H1 (cell line): ENCODE results near the gene FAM240A. TPM values are rescaled to one million over a fixed set of nuclear protein-coding genes. Genes with fewer than 3 reads are reported as not detected.

Experiments
- CTCF ChIA-PET: fragments of 300-600 bp; sonication (Branson Sonifier 250); formaldehyde crosslinking; loops from one replicate; lab custom pipeline; 2021; ENCODE audit not compliant: partially characterized antibody; lab: Charles Lee
- POLR2A ChIA-PET: fragments of 300-600 bp; sonication (Branson Sonifier 250); formaldehyde crosslinking; loops from one replicate; lab custom pipeline; 2021; ENCODE audit warnings: inconsistent platforms; ENCODE audit not compliant: partially characterized antibody; lab: Charles Lee
- DNase-seq, 2 experiments: peaks; one replicate each; pipeline versions ENCODE4 v3.0.0 to v3.0.0-alpha.2; 2010 to 2022; ENCODE audit warnings: low spot score in 2 of 2, low read depth in 1 of 2, mixed read lengths in 1 of 2
- FAIRE-seq: peaks from 2 replicates; lab custom pipeline; 2011; peaks lifted over from hg19 to GRCh38; lab: Jason Lieb, UNC
- H2AFZ ChIP-seq: 2 replicates; pipeline ENCODE4 v1.8.1; 2012; ENCODE audit warnings: low read length, inconsistent platforms
- H2AK5ac ChIP-seq: 2 replicates; pipeline ENCODE4 v1.6.1; 2013; ENCODE audit warnings: low read depth, low read length
- H2BK120ac ChIP-seq: replicated peaks from 2 replicates; pipeline ENCODE3; 2013; ENCODE audit warnings: low read depth, low read length, inconsistent platforms
- H2BK12ac ChIP-seq: 2 replicates; pipeline ENCODE4 v1.6.1; 2013; ENCODE audit warnings: low read depth, low read length
- H2BK15ac ChIP-seq: 2 replicates; pipeline ENCODE4 v1.6.1; 2013; ENCODE audit warnings: low read length
- H2BK20ac ChIP-seq: 2 replicates; pipeline ENCODE4 v1.6.1; 2013; ENCODE audit warnings: low read length
- H2BK5ac ChIP-seq: 2 replicates; pipeline ENCODE4 v1.6.1; 2013; ENCODE audit warnings: low read depth, low read length
- H3K14ac ChIP-seq: 2 replicates; pipeline ENCODE4 v1.6.1; 2013; ENCODE audit warnings: inconsistent platforms; ENCODE audit not compliant: insufficient read length
- H3K18ac ChIP-seq: 2 replicates; pipeline ENCODE4 v1.6.1; 2013; ENCODE audit warnings: low read length; ENCODE audit errors: extremely low read depth
- H3K23ac ChIP-seq: 2 replicates; pipeline ENCODE4 v1.6.1; 2013; ENCODE audit warnings: inconsistent platforms; ENCODE audit not compliant: insufficient read length
- H3K23me2 ChIP-seq: 2 replicates; pipeline ENCODE4 v1.6.1; 2013; ENCODE audit warnings: low read depth, low read length
- H3K27ac ChIP-seq: 2 replicates; pipeline ENCODE4 v1.6.1; 2011; ENCODE audit warnings: low read depth, low read length, inconsistent platforms
- H3K27me3 ChIP-seq, 4 experiments: replicated peaks in 1 of 4; 1 replicate in 1 of 4; 2 replicates in 3 of 4; pipeline versions ENCODE4 v1.6.1 to v1.8.1; 2011 to 2013; ENCODE audit warnings: low read length in 3 of 4, mild to moderate bottlenecking in 3 of 4, inconsistent platforms in 2 of 4, mixed read lengths in 2 of 4, moderate library complexity in 1 of 4; ENCODE audit not compliant: control insufficient read depth in 3 of 4, insufficient read depth in 3 of 4; ENCODE audit errors: extremely low read depth in 1 of 4
- H3K36me3 ChIP-seq, 4 experiments: 2 replicates each; pipeline versions ENCODE4 v1.6.1 to v1.8.1; 2011 to 2013; ENCODE audit warnings: mild to moderate bottlenecking in 4 of 4, low read length in 3 of 4, moderate library complexity in 2 of 4, control low read depth in 1 of 4, inconsistent platforms in 1 of 4; ENCODE audit not compliant: insufficient read depth in 4 of 4, control insufficient read depth in 2 of 4
- H3K4ac ChIP-seq: replicated peaks from 2 replicates; pipeline ENCODE3; 2013; ENCODE audit warnings: low read length, low read depth, mixed read lengths, inconsistent platforms; ENCODE audit not compliant: insufficient read length
- H3K4me1 ChIP-seq, 4 experiments: replicated peaks in 1 of 4; 1 replicate in 1 of 4; 2 replicates in 3 of 4; pipeline versions ENCODE4 v1.6.1 to v1.8.1; 2011 to 2013; ENCODE audit warnings: low read length in 3 of 4, inconsistent platforms in 2 of 4, mixed read lengths in 1 of 4; ENCODE audit not compliant: insufficient read depth in 4 of 4, control insufficient read depth in 3 of 4
- H3K4me2 ChIP-seq, 2 experiments: 2 replicates each; pipeline versions ENCODE4 v1.6.1 to v1.8.1; 2011 to 2013; ENCODE audit warnings: low read depth in 2 of 2, low read length in 2 of 2, control low read depth in 1 of 2, inconsistent platforms in 1 of 2, mild to moderate bottlenecking in 1 of 2; ENCODE audit not compliant: insufficient read depth in 1 of 2
- H3K4me3 ChIP-seq, 4 experiments: fragments of 200-600, 300-600 bp in 1 of 4; sonication (generic), shearing (Covaris generic), sonication (Bioruptor Twin) in 1 of 4; 2 replicates each; pipeline versions ENCODE4 v1.5.1 to v1.8.1; 2011 to 2016; ENCODE audit warnings: low read length in 4 of 4, low read depth in 3 of 4, control low read depth in 2 of 4, inconsistent platforms in 2 of 4, mild to moderate bottlenecking in 2 of 4, mixed read lengths in 1 of 4, moderate library complexity in 1 of 4; ENCODE audit not compliant: insufficient read depth in 2 of 4; ENCODE audit errors: extremely low read depth in 1 of 4
- H3K56ac ChIP-seq: replicated peaks from 2 replicates; pipeline ENCODE3; 2013; ENCODE audit warnings: low read depth, mild to moderate bottlenecking, mixed read lengths, low read length, inconsistent platforms; ENCODE audit not compliant: insufficient read length
- H3K79me1 ChIP-seq: 2 replicates; pipeline ENCODE4 v1.6.1; 2013; ENCODE audit warnings: low read depth, low read length, control low read depth
- H3K79me2 ChIP-seq, 2 experiments: 2 replicates each; pipeline versions ENCODE4 v1.6.1 to v1.8.1; 2012 to 2013; ENCODE audit warnings: low read length in 2 of 2, mild to moderate bottlenecking in 2 of 2, inconsistent platforms in 1 of 2; ENCODE audit not compliant: insufficient read depth in 2 of 2, control insufficient read depth in 1 of 2
- H3K9ac ChIP-seq, 4 experiments: replicated peaks in 1 of 4; 1 replicate in 1 of 4; 2 replicates in 3 of 4; pipeline versions ENCODE4 v1.6.1 to v1.8.1; 2011 to 2013; ENCODE audit warnings: low read depth in 3 of 4, low read length in 3 of 4, control low read depth in 2 of 4, mild to moderate bottlenecking in 2 of 4, moderate library complexity in 2 of 4, inconsistent platforms in 1 of 4; ENCODE audit errors: extremely low read depth in 1 of 4
- H3K9me3 ChIP-seq, 2 experiments: 2 replicates each; pipeline versions ENCODE4 v1.6.1 to v1.8.1; 2012 to 2013; ENCODE audit warnings: mild to moderate bottlenecking in 2 of 2, moderate library complexity in 2 of 2, control low read depth in 1 of 2, inconsistent platforms in 1 of 2, low read depth in 1 of 2, low read length in 1 of 2, mixed read lengths in 1 of 2; ENCODE audit not compliant: insufficient read depth in 2 of 2
- H4K20me1 ChIP-seq, 2 experiments: replicated peaks in 1 of 2; 2 replicates each; pipeline versions ENCODE3 to v1.8.1; 2011 to 2013; ENCODE audit warnings: inconsistent platforms in 2 of 2, low read length in 2 of 2, mild to moderate bottlenecking in 1 of 2; ENCODE audit not compliant: insufficient read depth in 2 of 2, control insufficient read depth in 1 of 2
- H4K5ac ChIP-seq: 2 replicates; pipeline ENCODE4 v1.6.1; 2013; ENCODE audit warnings: low read length, low read depth, mixed read lengths, inconsistent platforms; ENCODE audit not compliant: insufficient read length
- H4K8ac ChIP-seq: 2 replicates; pipeline ENCODE4 v1.8.0; 2013; ENCODE audit warnings: mild to moderate bottlenecking, moderate library complexity, low read length, inconsistent platforms; ENCODE audit not compliant: insufficient read depth; ENCODE audit errors: extremely low read depth
- H4K91ac ChIP-seq: replicated peaks from 2 replicates; pipeline ENCODE3; 2013; ENCODE audit warnings: low read length, mixed read lengths, inconsistent platforms; ENCODE audit not compliant: insufficient read length
- KDM4A ChIP-seq: IDR thresholded peaks from one replicate; pipeline ENCODE4 v1.7.1; 2012; ENCODE audit warnings: low read depth, mild to moderate bottlenecking, moderate library complexity, low read length, inconsistent platforms; ENCODE audit not compliant: severe bottlenecking
- NRF1 ChIP-seq: IDR thresholded peaks from 2 replicates; pipeline ENCODE4 v1.6.1; 2011; ENCODE audit warnings: mild to moderate bottlenecking, low read depth, low read length, improper control_type of control experiment
- RFX5 ChIP-seq: IDR thresholded peaks from 2 replicates; pipeline ENCODE4 v1.6.1; 2011; ENCODE audit warnings: low read depth, low read length, improper control_type of control experiment, borderline replicate concordance
- SIX5 ChIP-seq: IDR thresholded peaks from 2 replicates; pipeline ENCODE4 v1.6.1; 2011; ENCODE audit warnings: mild to moderate bottlenecking, low read depth, low read length
- SP4 ChIP-seq: IDR thresholded peaks from 2 replicates; pipeline ENCODE4 v1.6.1; 2012; ENCODE audit warnings: low read length, inconsistent platforms
- TAF1 ChIP-seq: IDR thresholded peaks from 2 replicates; pipeline ENCODE4 v1.6.1; 2011; ENCODE audit warnings: mild to moderate bottlenecking, low read depth, low read length
- ZNF274 ChIP-seq: IDR thresholded peaks from 2 replicates; pipeline ENCODE4 v1.7.0; 2012; ENCODE audit warnings: low read length, borderline replicate concordance; ENCODE audit errors: extremely low read depth
- WGBS, 2 experiments: shearing (Covaris generic) in 1 of 2; methylation state at CpG; one replicate each; pipeline versions ENCODE4 v1.1.6 to v1.1.7; 2013 to 2015; ENCODE audit warnings: low lambda C conversion rate in 2 of 2, mixed read lengths in 2 of 2, inconsistent platforms in 1 of 2, low coverage in 1 of 2, missing lambda C conversion rate in 1 of 2; ENCODE audit not compliant: insufficient replicate concordance in 2 of 2, insufficient coverage in 1 of 2, insufficient read length in 1 of 2; ENCODE audit errors: extremely low coverage in 1 of 2, missing lambda C conversion rate in 1 of 2; 5-methylcytosine and 5-hydroxymethylcytosine counted together
- polyA plus RNA-seq, 7 experiments: library from polyadenylated mRNA; depleted of rRNA in 3 of 7; stranded (reverse) in 5 of 7; unstranded in 2 of 7; fragments of >200 nt in 5 of 7; fragments of 200-250 nt in 2 of 7; gene quantifications; 1 replicate in 5 of 7; 2 replicates in 1 of 7; 4 replicates in 1 of 7; pipeline versions ENCODE4 v1.2.1 to v1.2.3, GENCODE V29; 2011 to 2013; ENCODE audit warnings: missing spikeins in 2 of 7, mixed read lengths in 2 of 7
- total RNA-seq: library from RNA; stranded (reverse); fragmentation: NEBNext Ultra II Directional; extraction: Animal tissue kit (Norgen Biotek cat#: 25700); gene quantifications from 2 replicates; pipeline ENCODE4 v1.2.1, GENCODE V29; 2021
- TF ChIP-seq, protein P1 (sequence below): IDR thresholded peaks from 2 replicates; pipeline ENCODE4 v1.6.1; 2011; ENCODE audit warnings: low read depth, mild to moderate bottlenecking, low read length; ENCODE audit not compliant: insufficient read depth
- TF ChIP-seq, protein P2 (sequence below): IDR thresholded peaks from 2 replicates; pipeline ENCODE4 v1.6.1; 2011; ENCODE audit warnings: low read length, improper control_type of control experiment

The FAM240A gene
- total and polyA plus RNA-seq, 2 of the 8 experiments (the other 6 are each of a cell fraction or from before 2014, with no cell fraction given): 0.08 TPM; not detected in 1

DNA sequence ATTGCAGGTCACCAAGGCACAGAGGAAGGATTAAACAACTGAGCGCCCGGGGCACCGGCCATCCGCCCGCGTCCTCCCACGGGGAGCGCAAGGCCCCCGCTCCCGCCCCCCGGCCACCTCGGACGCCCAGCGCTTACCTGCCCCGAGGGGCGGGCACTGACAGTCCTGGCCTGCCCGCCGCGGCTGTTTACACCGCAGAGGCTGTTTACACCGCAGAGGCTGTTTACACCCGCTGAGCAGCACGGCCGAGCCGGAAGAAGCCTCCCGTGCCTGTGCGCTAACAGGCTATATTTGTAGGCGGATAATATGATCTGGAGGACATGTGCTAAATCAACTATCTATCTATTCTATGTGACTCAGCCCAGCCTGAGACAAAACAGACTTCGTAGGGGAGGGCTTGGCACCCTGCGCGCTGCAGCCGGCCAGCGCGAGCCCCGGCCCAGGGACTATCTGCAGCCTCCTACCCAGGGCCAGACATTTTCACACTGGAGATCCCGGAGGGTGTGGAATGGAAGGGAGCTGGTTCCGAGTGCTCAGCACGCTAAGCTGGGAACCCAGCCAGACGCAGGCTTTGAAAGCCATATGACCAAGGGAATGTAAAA, 46.2 kb upstream of the FAM240A start, which contains the start of gene LRRC2:
LRRC2 (minus strand) TSS at position 263 of the 602 bp plus-strand sequence. CDS start 14,711 bp downstream, outside the sequence.
- H3K4ac ChIP-seq: peak within 1 kb of the TSS; percentile 12
- H3K4me1 ChIP-seq: peaks cover 9 to 27% (median 14%) of the 10 kb centered on the region in 4 experiments
- no peaks in the 10 kb centered on the region for H4K20me1 ChIP-seq
- no peak within 1 kb of the TSS for H3K56ac ChIP-seq
- DNase-seq (no peak), FAIRE-seq (no peak)
- peak within 1 kb of the TSS; percentile 85 for H3K18ac ChIP-seq
- no peaks in the 10 kb centered on the region; a peak in 1 of 7 replicates for H3K27me3 ChIP-seq
- H3K79me1 ChIP-seq: no peaks in the 10 kb centered on the region
- WGBS, 2 experiments: 7% methylated on average over 38 of the region's 39 CpGs; no CpG with 5 or more reads in 1 of the 2 experiments
- peak within 1 kb of the TSS in 1 of 4 experiments; percentile 12; a peak in 1 of 7 replicates for H3K9ac ChIP-seq
- H3K79me2 ChIP-seq: peaks cover 0 to 3% of the 10 kb centered on the region in 2 experiments; a peak in 2 of 4 replicates
- no peak within 1 kb of the TSS for H4K5ac ChIP-seq
- H3K23ac ChIP-seq: no peak within 1 kb of the TSS
- H2AFZ ChIP-seq: no peak within 1 kb of the TSS
- ChIA-PET CTCF (interaction anchor here (1.0 to 6.3 kb wide), 5 partner anchors 8 to 117 kb away, joined by 3 to 45 read pairs (median 4); no protein-coding TSS in a partner anchor), POLR2A (interaction anchor here (0.8 to 5.0 kb wide), 7 partner anchors 10 to 37 kb away, joined by 3 to 65 read pairs (median 4); a partner anchor contains a TSS)
- H2BK12ac ChIP-seq: peak within 1 kb of the TSS; percentile 95
- H2BK120ac ChIP-seq: peak within 1 kb of the TSS; percentile 14
- no peak within 1 kb of the TSS for H3K14ac ChIP-seq
- no peak within 1 kb of the TSS; the same call in none of the 2 replicates for H4K8ac ChIP-seq
- H2AK5ac ChIP-seq: peak within 1 kb of the TSS; percentile 78; the same call in 1 of the 2 replicates
- H2BK5ac ChIP-seq: peak within 1 kb of the TSS; percentile 80
- peaks cover 3 to 6% of the 10 kb centered on the region in 2 experiments; a peak in 1 of 4 replicates for H3K9me3 ChIP-seq
- peak within 1 kb of the TSS; percentile 68 to 69 for H3K4me2 ChIP-seq
- no peaks in the 10 kb centered on the region for H3K36me3 ChIP-seq
- peak within 1 kb of the TSS; percentile 31 to 58 (median 44) for H3K4me3 ChIP-seq
- H2BK15ac ChIP-seq: no peak within 1 kb of the TSS
- H4K91ac ChIP-seq: peak within 1 kb of the TSS; percentile 87
- no peak within 1 kb of the TSS for H3K27ac ChIP-seq
- peaks cover 3% of the 10 kb centered on the region; the same call in 1 of the 2 replicates for H3K23me2 ChIP-seq
- peak within 1 kb of the TSS; percentile 96 for H2BK20ac ChIP-seq
- TF ChIP-seq, protein P1, sequence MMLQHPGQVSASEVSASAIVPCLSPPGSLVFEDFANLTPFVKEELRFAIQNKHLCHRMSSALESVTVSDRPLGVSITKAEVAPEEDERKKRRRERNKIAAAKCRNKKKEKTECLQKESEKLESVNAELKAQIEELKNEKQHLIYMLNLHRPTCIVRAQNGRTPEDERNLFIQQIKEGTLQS: no peak
- TF ChIP-seq TAF1 (no peak), NRF1 (no peak), SIX5 (no peak), SP4 (no peak), RFX5 (no peak), KDM4A (peak; percentile 42), ZNF274 (no peak)
- TF ChIP-seq, protein P2, sequence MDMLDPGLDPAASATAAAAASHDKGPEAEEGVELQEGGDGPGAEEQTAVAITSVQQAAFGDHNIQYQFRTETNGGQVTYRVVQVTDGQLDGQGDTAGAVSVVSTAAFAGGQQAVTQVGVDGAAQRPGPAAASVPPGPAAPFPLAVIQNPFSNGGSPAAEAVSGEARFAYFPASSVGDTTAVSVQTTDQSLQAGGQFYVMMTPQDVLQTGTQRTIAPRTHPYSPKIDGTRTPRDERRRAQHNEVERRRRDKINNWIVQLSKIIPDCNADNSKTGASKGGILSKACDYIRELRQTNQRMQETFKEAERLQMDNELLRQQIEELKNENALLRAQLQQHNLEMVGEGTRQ: no peak
